Erythroblast (primary cell): ENCODE data around the gene APAF1.
"Not testable (repeated sequence)": the region's sequence is repeated elsewhere in the genome, so short reads cannot be mapped to it uniquely, and the experiment has no call there.

Source experiments
- GATA1 ChIP-seq: IDR thresholded peaks from 2 replicates; pipeline ENCODE4 v1.6.1; 2011; ENCODE audit warnings: low read depth, mild to moderate bottlenecking, control low read depth, low read length, moderate library complexity
- POLR2A ChIP-seq: IDR thresholded peaks from 2 replicates; pipeline ENCODE4 v1.6.1; 2011; ENCODE audit warnings: mild to moderate bottlenecking, low read length

GRCh38 chr12:98642801-98643200 is 2.3 kb upstream of the APAF1 start:
- not testable (repeated sequence) for TF ChIP-seq POLR2A, GATA1
